Right lung (tissue), 5 donors: Measurements from ENCODE around the gene YTHDC2. TPM values are rescaled to one million over a fixed set of nuclear protein-coding genes. Genes with fewer than 3 reads are reported as not detected.
A peak's percentile ranks its signal among the peaks of the same experiment; 100 is the strongest.

Experiments
- DNase-seq, 2 donors: peaks; one replicate each; pipeline ENCODE4 v3.0.0-alpha.2; 2013
- polyA plus RNA-seq, 5 donors: library from polyadenylated mRNA; unstranded; fragments of 120-200 nt; gene quantifications; one replicate each; pipeline versions ENCODE4 v1.2.1 to v1.2.3, GENCODE V29; 2013; ENCODE audit warnings: inconsistent platforms in 1 of 5, low replicate concordance in 1 of 5; ENCODE audit not compliant: insufficient read length in 5 of 5, insufficient read depth in 1 of 5

Gene YTHDC2
- polyA plus RNA-seq, 5 donors = 26.6 to 49.4 (median 43.2) TPM

DNA sequence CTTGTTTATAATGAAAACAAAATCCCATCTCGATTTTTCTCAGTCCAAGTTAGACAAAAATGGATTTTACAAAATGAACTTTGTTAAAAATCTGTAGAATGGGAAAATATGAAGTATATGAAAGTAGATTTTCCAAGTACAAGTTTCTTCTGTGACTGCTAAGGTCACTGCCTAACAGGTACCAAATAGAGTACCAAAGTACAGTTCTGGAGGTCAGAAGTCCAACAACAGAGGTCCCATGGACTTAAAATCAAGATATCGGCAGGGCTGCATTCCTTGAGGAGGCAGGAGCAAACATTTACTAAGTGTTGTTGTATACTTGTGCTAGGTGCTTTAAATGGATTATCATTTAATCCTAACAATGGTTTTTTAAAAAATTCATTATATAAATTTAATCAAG lies 5.9 kb downstream of the YTHDC2 start:
- no peak for DNase-seq

DNA sequence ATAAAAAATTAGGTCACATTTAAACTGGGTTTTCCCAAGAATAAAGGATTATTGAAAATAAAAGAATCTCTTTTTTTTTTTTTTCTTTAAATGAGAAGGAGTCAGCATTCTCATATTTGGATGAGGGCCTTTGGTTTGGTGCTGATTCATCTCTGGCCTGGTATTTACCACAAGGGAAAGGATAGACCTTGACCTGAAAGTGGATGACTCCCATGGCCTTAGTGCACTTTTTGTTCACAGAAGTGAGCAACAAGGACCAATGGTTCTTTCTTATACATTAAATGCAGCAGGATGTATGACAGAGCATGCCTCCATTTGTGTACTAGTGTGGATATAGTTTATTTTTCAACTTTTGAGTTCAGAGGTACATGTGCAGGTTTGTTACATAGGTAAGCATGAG lies 6.9 kb downstream of the YTHDC2 start:
- DNase-seq = no peak

DNA sequence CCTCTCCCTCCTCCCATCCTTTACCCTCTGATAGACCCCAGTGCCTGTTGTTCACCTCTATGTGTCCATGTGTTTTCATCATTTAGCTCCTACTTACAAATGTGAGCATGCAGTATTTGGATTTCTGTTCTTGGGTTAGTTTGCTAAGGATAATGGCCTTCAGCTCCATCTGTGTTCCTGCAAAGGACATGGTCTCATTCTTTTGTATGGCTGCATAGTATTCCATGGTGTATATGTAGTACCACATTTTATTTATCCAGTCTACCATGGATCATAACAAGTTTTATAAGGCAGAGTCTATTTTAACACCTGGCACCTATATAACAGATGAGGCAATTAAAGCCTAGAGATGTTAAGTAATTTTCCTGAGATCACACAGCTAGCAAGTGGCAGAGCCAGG lies 7.4 kb downstream of the YTHDC2 start:
- DNase-seq = no peak

DNA sequence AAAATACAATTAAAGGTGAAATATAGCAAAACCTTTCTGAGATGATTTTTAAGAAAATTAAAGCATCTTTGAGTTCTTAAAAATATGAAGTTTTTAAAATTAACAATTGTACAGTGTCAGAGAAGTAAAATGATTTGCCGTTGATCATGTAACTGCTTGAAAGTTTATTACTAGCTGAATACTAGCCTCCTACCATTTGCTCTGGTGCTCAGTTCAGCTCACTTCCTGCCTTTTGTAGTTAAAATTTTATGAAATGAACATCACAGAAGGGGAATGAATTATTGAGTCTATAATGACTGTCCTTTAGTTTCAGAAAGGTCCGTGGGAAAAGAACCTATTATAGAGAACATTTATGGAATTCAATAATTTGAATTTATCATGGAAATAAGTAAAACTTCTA lies 9.7 kb downstream of the YTHDC2 start:
- no peak for DNase-seq

DNA sequence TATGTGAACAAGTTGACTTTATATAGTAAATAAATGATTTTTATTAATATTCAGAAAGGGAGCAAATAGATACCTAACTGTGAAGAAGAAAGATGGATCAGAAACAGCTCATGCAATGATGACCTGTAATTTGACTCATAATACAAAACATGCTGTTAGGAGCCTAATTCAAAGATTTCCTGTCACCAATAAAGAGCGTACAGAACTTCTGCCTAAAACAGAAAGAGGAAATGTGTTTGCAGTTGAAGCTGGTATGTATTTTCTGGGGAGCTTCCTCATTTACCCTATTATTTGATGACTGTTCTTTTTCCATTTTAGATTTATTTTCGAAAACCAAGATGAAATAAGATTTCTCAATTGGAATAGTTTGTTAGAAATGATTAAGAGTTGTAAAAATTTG lies 11.4 kb downstream of the YTHDC2 start:
- DNase-seq = no peak

DNA sequence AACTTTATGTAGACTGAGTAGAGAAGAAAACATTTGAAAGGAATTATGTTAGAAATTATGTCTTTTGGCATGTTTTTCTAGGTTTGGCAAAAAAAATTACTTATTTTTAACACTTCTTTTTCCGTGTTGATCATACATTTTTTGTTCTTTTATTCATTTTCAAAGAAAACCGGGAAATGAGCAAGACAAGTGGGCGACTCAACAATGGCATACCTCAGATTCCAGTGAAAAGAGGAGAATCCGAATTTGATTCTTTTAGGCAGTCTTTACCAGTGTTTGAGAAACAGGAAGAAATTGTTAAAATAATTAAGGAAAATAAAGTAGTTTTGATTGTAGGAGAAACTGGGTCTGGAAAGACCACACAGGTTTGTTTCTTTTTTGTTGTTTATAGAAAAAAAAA lies 12.9 kb downstream of the YTHDC2 start:
- no peak for DNase-seq

DNA sequence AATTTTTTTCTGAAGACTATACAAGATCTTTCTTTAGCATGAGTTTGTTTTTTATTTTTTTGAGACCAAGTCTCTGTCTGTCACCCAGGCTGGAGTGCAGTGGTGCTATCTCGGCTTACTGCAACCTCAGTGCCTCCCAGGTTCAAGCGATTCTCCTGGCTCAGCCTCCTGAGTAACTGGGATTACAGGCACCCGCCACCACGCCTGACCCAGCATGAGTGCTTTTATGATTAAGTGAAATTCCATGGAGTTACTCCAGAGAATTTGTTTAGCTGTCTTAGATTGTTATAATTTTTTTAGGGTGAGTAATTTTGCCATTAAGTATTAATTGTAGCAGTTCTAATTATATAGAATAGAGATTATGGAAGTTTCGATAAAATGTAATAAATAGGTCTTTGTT lies 14.3 kb downstream of the YTHDC2 start:
- no peak for DNase-seq

DNA sequence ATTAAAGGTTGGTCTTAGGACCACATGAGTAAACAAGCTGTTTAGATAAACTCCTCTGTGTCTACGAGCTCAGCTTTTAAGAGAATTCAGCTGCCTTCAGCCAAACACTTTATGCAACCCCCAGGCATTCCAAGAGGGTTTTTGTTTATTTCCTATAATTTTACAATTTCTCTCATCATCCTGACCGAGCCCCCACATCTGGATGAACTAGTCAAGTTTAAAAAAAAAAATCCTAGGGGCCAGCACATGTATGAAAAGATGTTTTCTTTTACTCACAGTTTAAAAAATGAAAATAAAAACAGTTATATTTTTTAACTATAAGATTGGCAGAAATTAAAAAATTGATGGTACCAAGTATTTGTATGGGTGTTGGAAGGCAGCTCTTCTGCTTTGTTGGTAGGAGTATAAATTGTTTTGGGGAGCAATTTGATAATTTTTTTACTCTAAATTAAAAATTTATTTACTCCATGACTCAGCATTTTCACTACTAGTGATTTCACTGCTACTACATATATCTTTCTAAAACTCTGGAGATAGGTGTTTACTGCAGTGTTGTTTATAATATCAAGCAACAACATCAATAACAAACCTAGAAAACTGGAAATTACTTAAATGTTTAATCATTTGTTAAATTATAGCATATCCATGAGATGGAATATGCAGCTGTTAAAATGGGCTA lies 18.1 kb downstream of the YTHDC2 start:
- no peak for DNase-seq

DNA sequence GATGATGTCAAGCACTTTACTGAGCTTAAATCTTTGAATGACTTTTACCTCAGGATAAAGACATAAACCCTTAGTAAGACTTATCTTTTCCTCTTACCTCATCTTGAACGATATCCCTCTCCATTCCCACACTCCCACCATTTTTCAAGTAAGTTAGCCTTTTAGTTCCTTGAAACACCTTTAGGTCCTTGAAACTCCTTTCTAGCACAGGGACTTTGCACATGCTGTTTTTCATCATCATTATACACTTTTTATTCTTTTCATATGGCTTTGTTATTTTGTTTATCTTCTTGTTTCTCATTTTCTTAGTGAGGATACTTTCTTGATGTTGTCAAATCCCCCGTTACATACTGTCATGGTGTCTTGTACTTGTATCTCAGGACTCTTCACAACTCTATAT lies 24.8 kb downstream of the YTHDC2 start:
- DNase-seq = no peak

DNA sequence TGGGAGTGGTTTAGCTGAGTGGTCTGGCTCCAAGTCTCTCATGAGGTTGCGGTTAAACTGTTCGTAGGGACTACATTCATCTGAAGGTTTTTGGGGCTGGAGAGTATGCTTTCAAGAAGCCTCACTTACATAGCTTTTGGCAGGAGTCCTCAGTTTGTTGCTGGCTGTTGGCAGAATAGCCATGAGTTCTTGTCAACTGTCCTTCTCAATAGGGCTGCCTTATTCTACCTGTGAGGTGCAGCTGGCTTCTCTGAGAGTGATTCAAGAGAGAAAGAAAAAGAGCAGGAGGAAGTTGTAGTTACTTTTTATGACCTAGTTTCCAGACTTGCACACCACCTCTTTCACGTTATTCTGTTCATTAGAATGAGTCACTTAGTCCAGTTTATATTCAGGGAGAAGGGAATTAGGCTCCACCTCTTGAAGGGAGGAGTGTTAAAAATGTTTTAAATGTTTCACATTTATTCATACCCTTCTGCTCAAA lies 33.2 kb downstream of the YTHDC2 start:
- no peak for DNase-seq

DNA sequence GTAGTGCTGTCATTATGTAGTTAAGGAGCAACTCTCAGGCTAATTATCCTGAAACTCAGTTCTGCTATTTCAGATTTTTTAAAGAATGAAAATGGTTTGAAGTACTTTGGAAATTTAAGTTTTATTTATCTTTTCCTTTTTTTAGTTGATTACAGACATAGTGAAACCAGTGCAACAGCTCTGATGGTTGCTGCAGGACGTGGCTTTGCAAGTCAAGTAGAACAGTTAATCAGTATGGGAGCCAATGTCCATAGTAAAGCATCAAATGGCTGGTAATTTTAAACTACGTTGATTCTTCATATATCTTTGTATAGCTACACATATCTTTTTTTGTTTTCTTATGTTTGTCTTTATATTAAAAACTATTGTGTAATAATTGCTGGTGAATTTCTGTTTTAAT lies 34.9 kb downstream of the YTHDC2 start:
- DNase-seq = no peak

DNA sequence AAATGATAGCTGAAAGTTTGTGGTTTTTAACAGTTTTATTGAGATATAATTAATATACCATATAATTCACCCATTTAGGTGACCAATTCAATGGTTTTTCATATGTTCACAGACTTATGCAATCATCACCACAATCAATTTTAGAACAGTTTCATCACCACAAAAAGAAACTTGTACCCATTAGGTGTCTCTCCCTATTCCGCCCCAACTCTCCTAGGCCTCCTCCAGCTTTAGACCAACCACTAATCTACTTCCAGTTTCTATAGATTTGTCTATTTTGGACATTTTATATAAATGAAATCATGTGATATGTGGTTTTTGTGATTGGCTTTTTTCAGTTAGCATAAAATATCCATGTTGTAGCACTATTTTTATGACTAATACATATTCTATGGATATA lies 38.6 kb downstream of the YTHDC2 start:
- DNase-seq = no peak

DNA sequence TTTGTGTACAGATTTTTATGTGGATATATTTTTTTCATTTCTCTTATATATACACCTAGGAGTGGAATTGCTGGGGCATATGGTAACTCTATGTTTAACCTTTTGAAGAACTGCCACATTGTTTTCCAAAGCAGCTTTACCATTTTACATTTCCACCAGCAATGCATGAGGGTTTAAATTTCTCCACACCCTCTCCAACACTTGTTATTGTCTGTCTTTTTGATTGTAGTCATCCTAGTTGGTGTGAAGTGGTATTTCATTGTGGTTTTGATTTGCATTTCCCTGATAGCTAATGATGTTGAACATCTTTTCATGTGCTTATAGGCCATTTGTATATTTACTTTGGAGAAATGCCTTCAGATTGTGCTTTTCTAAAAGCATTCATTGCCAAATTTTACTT lies 39.1 kb downstream of the YTHDC2 start:
- no peak for DNase-seq

DNA sequence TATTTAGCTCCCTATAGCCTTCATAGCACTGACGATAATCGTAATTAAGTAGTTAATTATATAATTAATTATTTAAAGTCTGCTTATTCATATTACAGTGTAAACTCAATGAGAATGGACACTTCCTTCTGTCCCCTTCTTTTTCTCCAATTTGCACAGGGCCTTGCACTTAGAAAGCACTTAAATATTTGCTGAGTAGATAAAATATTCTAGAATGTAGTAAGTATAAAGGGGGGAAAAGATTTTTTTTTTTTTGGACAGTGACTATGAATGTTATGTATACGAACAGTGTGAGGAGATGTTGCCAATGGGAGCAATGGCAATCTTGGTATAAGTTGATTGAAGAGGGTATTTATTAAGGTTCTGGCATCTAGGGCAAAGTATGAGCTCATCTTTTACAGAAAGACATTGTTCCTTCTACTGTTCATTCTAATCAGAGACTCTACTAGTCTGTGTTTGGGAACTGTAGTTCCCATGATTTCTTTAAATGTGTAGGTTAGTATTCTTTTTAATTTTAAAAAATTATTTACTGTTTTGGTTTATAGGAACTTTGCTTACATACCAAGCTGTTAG lies 49.4 kb downstream of the YTHDC2 start:
- DNase-seq = no peak

DNA sequence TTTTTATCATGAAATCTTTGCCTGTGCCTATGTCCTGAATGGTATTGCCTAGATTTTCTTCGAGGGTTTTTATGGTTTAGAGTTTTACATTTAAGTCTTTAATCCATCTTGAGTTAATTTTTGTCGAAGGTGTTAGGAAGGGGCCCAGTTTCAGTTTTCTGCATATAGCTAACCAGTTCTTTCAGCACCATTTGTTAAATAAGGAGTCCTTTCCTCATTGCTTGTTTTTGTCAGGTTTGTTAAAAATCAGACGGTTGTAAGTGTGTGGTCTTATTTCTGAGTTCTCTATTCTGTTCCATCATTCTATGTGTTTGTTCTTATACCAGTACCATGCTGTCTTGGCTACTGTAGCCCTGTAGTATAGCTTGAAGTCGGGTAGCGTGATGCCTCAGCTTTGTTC lies 55.9 kb downstream of the YTHDC2 start:
- DNase-seq = no peak

DNA sequence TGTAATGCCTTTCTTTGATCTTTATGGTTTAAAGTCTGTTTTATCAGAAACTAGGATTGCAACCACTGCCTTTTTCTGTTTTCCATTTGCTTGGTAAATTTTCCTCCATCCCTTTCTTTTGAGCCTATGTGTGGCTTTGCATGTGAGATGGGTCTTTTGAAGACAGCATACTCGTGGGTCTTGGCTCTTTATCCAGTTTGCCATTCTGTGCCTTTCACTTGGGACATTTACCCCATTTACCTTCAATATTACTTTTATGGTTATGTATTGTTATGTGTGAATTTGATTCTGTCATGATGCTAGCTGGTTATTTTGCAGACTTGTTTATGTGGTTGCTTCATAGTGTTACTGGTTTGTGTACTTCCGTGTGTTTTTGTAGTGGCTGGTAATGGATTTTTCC lies 59.2 kb downstream of the YTHDC2 start:
- no peak for DNase-seq

DNA sequence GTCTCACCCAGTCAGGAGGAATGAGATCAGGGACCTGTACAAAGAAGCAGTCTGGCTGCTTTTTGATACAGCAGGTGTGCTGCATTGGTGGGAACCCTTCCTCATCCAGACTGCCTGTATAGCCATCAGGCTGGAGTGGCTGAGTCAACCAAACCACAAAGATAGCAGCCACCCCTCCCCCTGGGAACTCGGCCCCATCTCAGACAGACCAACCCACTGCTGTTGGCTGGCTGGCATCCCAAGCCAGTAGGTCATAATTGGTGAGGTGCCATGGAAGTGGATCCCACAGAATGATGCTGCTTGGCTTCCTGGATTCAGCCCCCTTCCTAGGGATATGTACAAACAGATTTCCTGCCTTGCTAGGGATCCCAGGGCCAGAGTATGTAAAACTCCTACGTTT lies 60.9 kb downstream of the YTHDC2 start:
- no peak for DNase-seq

DNA sequence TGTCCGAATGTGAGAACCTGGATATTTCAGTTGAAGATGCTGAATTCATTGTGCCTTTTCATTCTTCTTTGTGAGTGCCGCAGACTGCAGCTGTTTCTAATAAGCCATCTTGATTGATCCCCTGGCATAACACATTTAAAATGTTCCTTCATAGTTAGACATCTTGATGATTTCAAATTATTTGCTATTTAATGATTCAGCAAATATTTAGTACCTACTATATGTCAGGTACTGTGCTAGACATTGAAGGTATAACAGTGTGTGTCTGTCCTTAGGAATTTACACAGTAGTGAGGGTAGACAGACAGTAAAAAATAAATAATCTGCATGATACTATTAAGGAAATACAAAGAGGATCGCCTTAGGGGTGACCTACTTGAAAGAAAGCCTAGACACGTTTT lies 61.6 kb downstream of the YTHDC2 start:
- no peak for DNase-seq

DNA sequence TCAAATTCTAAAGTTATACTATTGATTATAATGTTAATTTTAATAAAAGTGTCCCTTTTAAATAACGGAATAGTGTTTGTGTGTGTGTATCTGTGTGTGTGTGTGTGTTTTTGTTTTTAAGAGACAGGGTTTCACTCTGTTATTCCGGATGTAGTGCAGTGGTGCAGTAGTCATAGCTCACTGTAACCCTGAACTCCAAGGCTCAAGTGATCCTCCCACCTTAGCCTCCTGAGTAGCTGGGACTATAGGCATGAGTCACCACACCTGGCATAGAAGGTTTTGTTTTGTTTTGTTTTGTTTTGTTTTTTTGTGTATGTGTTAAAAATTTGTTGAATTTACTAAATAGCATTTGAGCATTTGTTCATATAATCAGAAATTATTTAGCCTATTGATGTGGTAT lies 64.6 kb downstream of the YTHDC2 start:
- DNase-seq = no peak

DNA sequence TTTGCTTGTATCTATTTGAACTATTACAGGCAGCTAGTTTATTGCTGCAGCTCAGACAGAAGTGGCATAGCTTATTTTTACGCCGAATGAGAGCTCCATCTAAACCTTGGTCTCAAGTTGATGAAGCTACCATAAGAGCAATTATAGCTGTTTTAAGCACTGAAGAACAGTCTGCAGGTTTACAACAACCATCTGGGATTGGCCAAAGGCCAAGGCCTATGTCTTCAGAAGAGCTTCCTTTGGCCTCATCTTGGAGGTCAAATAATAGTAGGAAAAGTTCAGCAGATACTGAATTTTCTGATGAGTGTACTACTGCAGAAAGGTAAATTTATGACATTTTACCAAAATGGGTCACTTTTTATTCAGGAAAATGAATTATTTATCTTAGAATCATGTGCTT lies 67.9 kb downstream of the YTHDC2 start:
- no peak for DNase-seq

DNA sequence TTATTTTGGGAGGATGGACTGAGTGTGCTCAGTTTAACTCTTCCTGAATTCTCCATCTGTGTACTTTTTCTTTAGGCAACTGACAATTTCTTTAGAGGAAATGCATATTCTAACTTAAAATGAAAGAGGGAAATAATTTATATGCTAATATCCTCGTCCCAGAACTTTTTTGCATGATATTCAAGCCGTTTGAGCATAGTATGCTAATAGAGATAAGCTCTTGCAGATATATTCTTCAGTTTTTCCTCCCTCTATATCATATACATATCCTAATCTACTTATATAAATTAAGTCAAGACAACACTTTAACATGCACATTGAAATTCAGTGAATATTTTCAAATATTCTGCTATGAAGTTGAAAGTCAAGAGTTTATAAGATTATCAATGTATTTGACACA lies 84.7 kb downstream of the YTHDC2 start:
- no peak for DNase-seq

DNA sequence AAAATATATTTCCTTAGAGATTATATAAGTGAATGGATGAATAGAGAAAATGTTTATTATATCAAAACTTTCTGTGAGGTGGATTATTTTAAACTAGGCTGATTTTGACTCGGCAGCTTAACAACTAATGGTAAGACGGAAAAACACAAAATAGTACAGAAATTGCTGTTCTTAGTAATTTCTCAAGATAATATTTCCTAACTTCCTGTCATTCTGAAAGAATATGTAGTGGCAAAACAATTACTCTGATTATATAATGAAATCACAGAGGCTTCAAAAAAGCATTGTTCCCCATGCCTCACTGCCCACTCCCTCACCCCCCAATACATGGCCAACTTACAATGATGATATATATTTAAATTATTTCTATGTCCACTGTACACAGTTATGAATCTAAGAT lies 85.4 kb downstream of the YTHDC2 start:
- DNase-seq = no peak

DNA sequence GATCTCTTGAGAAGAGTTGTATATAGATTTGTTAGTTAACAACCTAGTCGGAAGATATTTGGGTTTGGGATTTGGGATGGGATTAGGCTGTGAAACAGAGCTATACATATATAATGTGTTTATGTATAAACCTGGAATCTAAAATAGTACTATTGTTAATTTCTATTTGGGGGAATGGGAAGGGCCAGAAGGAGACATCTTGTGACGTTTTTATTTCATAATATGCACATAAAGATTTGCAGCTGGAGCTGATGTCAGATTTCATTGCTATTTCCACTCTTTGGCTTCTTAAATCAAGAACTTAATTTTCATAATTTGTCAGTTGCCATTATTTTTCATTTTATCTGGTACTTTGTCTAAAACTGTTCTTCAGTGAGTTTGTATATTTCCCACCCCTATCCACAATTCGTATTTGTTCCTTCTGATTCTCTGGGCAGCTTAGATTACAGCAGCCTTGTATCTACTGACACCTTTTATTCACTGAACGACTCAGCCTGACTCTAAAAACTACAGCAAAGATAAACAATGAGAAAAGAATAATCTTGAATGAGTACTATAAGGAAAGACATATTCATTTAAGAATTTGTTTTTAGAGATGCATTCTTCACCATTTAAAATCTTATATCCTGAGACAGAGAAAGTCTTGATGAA lies 86.9 kb downstream of the YTHDC2 start:
- DNase-seq = peak in 1 of 2 donors; percentile 13

DNA sequence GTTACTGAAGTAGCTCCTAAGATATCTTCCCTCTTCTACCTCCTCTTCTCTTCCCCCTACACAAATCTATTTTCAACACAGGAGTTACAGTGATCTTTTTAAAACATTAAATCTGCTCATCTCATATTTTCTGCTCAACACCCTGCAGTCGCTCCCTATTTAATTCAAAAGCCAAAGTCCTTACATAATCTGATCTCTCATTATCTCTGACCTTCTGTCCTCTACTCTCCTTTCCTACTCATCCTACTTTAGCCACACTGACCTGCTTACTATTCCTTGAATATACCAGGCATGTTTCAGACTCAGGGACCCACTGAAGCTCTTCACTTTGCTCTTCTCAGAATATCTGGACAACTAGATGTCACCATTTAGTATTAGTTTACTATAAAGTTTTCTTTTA lies 87.9 kb downstream of the YTHDC2 start:
- no peak for DNase-seq
